GM19193 (cell line): ENCODE measurements around the gene CELF4.

ENCODE experiments used
- POLR2A ChIP-seq: IDR thresholded peaks from 4 replicates; pipeline ENCODE4 v1.6.1; 2011; ENCODE audit not compliant: insufficient read depth, insufficient read length; ENCODE audit errors: extremely low read depth

The CELF4 gene

DNA sequence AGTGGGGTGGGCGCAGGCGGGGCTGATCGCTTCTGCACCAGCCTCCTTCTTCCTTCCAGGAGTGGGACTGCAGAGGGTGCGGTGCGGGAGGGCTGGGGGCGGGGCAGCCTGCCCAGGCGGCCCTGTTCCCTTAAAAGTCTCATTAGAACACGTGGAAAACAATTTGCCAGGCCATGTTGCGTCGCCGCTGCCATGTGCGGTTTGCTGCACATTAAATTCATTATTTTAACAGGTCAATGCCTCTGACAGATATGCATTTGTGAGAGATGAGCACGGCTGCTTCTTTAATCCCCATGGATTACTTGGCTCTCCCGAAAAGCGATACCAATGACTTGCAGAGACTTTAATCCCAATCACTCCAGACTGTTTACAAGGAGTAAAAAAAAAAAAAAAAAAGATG, 139.0 kb downstream of the CELF4 start:
- no peak for TF ChIP-seq POLR2A

DNA sequence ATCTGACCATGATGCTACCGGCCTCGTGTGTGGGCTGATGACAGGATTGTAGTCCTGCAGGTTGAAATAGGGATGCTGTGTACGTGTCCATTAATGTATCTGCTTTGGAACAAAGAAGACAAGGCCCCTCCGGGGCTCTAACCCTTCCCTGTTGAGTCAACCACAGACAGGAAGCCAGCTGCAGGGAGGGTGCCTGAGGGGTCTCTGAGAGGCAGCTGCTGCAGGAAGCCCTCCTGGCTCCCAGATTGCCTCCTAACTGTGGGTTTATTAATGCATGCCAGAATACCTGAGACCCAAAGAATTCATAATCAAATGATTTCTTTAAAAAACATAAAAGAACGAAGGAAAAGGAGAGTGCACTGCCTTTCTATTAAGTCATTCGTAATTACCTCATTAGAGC, 140.4 kb downstream of the CELF4 start:
- TF ChIP-seq POLR2A = no peak

DNA sequence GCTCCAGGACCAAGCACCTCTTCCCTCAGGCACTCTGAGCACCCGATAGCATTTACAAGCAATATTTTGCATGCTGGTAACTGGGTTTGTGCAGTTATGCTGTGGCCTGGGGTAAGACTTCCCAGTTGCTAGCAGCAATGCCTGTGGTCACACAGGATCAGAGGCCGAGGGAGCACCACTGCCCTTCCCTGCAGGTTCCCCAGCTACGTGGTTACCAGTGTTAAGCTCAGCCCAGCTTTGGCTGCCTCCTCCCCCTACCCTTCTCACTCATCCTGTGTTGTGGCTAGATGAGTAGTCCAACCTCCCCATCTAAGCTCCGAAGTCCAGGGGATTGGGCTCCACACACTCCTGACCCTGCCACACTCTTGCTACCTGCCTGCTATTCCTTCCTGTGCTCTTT, 141.1 kb downstream of the CELF4 start:
- TF ChIP-seq POLR2A = no peak

DNA sequence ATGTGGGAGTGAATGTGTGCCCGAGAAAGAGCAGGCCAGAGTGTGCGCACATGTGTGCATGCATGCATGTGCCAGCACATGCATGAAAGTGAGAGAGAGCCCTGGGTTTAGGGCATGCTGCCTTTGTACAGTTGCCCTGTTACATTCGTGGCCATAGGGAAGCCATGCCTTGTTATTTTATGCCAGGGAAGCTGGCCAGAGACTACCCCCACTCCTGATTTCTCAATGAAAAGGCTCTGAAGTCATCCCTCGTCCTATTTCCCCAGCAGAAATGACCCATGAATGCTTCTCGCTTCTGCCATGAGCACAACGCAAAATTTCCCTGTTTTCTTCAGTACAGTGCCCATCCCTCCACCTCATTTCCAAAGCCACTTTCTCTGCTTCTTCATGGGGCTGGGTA, 143.0 kb downstream of the CELF4 start:
- no peak for TF ChIP-seq POLR2A

DNA sequence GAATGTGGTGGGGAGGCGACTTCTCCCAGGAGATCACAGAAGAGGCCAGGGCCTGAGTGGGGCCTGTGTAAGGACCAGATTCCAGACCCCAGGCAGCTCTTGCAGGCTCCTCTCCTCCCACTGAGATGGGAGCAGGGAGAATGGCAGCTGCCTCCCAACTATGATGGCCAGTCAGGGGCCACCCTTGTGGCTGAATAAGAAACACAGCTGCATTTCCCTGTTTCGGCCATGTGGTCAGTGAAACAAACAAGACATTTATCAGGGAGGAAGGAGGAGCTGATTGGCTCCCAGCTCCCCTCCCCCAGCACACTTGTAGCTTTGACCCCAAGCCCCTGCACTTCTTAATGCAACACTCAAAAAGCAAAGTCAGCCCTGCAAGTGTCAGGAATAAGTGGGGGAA, 143.5 kb downstream of the CELF4 start:
- no peak for TF ChIP-seq POLR2A

DNA sequence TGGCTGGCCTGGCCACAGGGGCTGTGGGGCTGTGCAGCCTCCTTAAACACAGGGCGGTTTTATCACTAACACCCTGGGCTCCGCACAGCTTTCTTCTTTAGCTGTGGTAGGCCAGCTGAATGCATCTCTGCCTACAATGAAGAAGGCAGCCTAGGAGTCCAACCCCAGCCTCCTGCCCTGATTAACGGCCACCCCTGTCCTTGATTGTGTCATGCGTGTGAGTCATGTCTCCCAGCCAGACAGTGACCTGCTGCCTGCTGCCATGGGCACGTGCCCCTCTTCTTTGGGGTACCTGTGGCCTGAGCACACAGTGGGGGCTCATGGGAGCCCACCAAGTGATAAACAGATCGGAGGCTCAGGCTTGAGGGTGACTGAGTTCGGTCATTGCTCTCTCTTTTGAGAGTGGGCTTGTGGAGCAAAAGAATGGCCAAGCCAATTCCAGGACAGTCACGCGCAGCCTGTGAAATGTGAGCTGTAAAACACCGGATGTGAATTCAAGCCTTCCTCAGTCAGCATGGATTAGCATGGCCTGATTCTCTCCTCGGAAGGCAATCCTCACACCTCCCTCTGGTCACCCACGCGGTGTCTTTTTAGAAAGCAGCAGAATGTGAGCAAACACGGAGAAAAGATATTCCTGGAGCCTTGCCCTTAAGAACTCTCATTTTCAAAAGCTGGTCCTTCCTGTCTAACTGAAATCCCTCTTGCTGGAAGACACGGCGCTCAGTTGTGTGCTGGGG, 144.1 kb downstream of the CELF4 start:
- no peak for TF ChIP-seq POLR2A

DNA sequence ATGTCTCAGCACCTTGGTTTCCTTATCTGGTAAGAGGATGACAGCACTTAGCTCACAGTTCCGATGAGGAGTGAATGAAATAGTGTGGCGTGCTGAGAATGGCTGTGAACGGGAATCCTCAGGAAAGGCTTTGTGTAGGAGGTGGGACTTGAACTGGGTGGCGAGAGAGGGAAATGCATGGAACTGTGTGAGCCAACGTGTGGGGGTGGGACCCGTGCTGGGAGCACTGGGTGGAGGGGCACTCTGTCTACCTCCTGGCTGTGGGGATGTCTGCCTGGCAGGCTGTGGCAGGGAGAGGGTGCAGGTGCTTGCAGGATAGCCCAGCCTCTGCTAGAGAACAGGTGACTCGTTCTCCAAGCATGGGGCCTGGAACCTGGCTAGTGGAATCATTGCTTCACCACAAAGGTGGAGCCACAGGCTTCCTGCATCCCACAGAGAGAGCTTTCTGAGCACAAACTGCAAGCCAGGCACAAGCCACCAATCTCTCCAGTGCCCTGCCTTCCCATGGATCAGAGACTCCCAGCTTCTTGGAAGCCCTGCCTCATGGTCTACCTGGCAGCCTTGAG, 145.2 kb downstream of the CELF4 start:
- no peak for TF ChIP-seq POLR2A

DNA sequence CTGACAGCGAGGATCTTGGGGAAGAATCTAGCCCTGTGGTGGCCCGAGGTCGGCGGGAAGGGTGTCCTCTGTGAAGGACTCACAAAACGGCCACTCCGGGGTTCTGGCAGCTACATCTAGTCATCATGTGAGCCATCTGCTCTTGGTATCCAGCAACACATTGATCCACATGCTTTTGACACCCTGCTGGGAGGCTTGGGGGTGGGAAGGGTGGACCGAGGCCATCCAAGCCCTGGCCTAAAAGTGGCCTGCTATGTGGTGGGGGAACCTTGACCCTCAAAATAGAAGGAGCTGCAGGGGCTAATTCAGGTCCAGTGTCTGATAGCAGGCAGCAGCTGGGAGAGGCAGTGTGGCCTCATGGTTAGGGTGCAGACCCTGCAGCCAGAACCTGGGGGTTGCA, 145.7 kb downstream of the CELF4 start:
- TF ChIP-seq POLR2A = no peak

DNA sequence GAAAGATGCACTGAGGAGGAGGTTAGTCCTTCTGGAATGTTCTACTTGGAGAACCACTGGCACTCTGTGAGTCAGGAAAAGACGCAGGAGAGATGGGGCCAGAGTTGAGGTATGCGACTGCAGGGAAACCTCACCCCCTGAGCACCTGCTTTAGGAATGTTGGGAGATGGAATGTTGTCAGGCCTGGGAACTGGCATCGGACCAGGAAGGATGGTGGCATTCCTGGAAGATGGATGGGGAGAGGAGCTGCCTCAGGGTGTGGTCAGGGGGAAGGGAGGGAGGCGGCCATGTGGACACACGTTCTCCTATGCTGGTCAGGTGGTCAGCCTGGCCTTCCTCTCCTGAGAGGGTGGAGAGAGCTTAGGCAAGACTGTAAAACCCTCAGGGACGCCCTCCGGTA, 146.3 kb downstream of the CELF4 start:
- no peak for TF ChIP-seq POLR2A

DNA sequence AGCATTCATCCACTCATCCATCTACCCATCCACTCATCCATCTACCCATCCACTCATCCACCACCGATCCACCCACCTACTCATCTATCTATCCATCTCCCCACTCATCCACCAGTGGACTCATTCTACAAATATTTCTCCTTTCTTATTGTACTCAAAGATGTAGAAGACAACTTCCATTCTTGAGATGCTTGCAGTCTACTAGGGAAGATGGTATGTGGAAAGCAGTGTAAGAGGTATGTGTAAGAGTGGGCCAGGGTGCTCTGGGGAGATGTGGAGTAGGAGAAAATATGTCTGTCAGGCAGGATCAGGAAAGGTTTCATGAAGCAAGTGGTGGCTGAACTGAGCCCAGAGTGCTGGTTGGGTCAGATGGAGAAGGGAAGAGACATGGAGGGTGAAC, 150.8 kb downstream of the CELF4 start:
- TF ChIP-seq POLR2A = no peak

DNA sequence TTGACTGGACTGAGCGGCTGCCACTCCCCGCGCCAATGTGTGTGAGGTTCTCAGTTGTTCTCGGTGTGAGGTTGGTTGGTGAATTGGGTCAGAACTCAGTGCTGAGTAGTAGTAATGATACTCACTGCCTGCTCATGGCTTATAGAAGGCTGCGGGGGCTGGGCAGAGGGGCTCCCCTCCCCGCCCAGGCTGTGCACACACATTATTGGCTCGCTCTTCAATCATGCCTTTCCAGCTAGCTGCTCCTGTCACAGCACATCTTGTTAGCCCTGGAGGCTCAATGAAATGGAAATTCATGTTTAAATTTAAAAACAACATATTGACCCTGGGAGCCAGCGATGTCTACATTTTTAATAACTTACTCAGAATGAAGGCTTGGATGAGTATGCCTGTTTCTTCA, 152.8 kb downstream of the CELF4 start:
- no peak for TF ChIP-seq POLR2A

DNA sequence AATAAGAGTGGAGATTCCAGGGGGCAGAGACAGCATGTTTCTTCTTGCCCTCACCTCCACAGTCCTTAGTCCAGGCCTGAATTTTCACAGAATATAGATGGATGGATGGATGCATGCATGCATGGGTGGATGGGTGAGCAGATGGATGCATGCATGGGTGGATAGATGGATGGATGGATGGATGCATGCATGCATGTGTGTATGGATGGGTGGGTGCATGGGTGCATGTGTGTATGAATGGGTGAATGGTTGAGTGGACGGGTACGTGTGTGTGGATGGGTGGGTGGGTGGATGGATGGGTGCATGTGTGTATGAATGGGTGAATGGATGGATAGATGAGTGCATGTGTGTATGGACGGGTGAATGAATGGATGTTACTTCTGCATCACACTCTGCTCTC, 153.3 kb downstream of the CELF4 start:
- no peak for TF ChIP-seq POLR2A

DNA sequence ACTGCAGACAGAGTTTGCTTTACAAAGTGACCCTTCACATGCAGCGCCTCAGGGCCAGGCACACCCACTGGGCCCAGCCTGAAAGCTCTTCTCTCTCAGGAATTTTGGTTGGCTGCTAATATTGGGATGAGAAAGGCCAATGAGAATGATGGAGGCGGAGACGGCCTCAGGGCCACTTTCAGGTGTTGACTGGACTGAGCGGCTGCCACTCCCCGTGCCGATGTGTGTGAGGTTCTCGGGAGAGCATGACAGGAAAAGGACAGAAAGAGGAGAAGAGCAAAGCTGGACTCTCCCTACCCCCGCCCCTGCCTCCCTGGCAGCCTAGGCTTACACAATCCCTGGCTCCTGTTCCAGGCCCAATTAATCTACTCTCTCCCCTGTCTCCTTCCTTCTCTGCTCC, 155.7 kb downstream of the CELF4 start:
- no peak for TF ChIP-seq POLR2A

DNA sequence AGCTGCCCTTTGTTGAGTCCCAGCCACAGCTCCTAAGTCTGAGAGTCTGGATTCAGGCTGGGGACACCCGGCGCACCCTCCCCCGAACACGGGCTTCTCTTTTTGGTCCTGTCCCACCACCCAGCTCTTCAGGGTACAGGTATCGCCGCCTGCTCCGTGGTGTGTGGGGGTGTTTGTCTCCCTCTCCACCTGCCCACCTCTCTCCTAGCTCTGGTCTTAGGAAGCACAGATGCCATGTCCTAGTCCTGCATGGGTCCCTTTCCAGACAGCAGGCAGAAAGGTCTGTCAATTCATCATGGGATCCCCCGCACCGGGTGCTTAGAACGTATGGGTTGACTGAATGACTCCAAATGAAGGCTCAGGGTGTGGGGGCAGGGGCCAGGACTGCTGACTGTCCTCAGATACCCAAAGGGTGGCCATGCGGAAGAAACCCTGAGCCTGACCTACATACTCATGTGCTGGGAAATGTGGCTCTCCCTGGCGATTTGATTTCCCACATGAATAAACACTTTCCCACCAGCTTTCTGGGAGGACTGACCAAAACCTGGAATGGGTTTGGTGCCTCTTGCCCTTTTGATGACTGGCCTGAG, 156.8 kb downstream of the CELF4 start:
- no peak for TF ChIP-seq POLR2A

DNA sequence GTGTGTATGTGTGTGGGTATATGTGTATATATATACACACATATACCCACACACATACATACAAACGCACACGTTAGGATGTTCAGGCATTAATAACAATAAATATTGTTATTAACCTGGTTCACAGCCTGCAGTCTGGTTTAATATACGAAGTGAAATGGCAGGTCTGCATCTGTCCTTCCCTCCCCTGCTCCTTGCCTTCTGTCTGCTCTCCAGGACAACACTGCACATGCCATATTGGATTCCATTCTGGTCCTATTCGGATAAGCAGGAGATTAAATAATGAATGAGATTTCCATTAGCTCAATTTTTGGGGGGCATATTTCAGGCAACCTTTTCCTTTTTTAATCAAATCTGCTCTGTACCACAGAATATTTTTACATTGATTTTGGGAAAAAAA, 158.0 kb downstream of the CELF4 start:
- TF ChIP-seq POLR2A = no peak

DNA sequence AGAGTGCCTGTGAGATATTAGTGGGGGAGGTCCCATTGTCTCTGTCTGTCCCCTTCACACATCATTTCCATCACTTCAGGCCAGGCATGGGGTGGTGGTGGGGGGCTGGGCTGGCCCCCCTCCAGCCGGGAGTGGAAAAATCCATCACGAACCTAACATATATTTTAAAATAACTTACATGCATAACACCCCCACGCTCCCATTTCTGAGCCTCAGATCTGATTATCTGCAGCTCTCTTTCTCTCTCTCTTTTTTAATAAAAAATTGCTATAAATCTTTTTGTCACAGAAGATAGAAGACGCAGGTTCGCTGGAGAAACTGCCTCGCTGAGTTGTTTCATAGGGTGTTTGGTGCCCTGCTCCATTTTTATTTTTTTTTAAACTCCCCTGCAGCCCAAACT, 159.8 kb downstream of the CELF4 start:
- no peak for TF ChIP-seq POLR2A
